SK-N-SH (cell line): ENCODE measurements around the gene DIS3L2. TPM values are rescaled to one million over a fixed set of nuclear protein-coding genes. Genes with fewer than 3 reads are reported as not detected.

Experiments
- CTCF ChIA-PET: fragments of 300-600, 350-600 bp; formaldehyde crosslinking; extraction: SDS; loops from one replicate; lab custom pipeline; 2021; lab: Yijun Ruan, JAX
- POLR2A ChIA-PET: fragments of 350-600 bp; sonication (Branson Sonifier 250); formaldehyde crosslinking; extraction: SDS; loops from one replicate; lab custom pipeline; 2020; ENCODE audit warnings: antibody characterized with exemption, inconsistent platforms; lab: Yijun Ruan, JAX
- DNase-seq: peaks from one replicate; pipeline ENCODE4 v3.0.0; 2012
- H2AFZ ChIP-seq: fragments of 200-600 bp; sonication (generic); 2 replicates; pipeline ENCODE4 v1.8.1; 2016; ENCODE audit warnings: antibody characterized with exemption, mild to moderate bottlenecking, low read depth
- H3F3A ChIP-seq: fragments of 200-600 bp; sonication (generic); replicated peaks from 2 replicates; pipeline ENCODE3; 2016; ENCODE audit warnings: antibody characterized with exemption, mild to moderate bottlenecking; ENCODE audit not compliant: insufficient read depth
- H3K27ac ChIP-seq, 2 experiments: fragments of 200-500 bp in 1 of 2; fragments of 200-600 bp in 1 of 2; sonication (Bioruptor generic) in 1 of 2; sonication (generic), shearing (Covaris generic) in 1 of 2; 2 replicates each; pipeline versions ENCODE4 v1.5.1 to v1.6.1; 2014 to 2016; ENCODE audit warnings: low read depth in 2 of 2, inconsistent platforms in 1 of 2, low read length in 1 of 2, mild to moderate bottlenecking in 1 of 2, mixed read lengths in 1 of 2
- H3K27me3 ChIP-seq: fragments of 200-600 bp; sonication (generic), shearing (Covaris generic); 2 replicates; pipeline ENCODE4 v1.6.1; 2016; ENCODE audit warnings: mixed run types; ENCODE audit not compliant: insufficient read depth
- H3K36me3 ChIP-seq, 2 experiments: fragments of 200-500 bp in 1 of 2; fragments of 200-600 bp in 1 of 2; sonication (Bioruptor generic) in 1 of 2; sonication (generic) in 1 of 2; replicated peaks in 1 of 2; 2 replicates each; pipeline versions ENCODE3 to v1.5.1; 2014 to 2016; ENCODE audit warnings: low read length in 1 of 2, mild to moderate bottlenecking in 1 of 2; ENCODE audit not compliant: insufficient read depth in 2 of 2, control insufficient read depth in 1 of 2
- H3K4me1 ChIP-seq, 2 experiments: fragments of 200-500 bp in 1 of 2; fragments of 200-600 bp in 1 of 2; sonication (Bioruptor generic) in 1 of 2; sonication (generic), shearing (Covaris generic) in 1 of 2; 2 replicates each; pipeline versions ENCODE4 v1.5.1 to v1.6.1; 2014 to 2016; ENCODE audit warnings: low read depth in 1 of 2, low read length in 1 of 2, mixed run types in 1 of 2; ENCODE audit not compliant: insufficient read depth in 2 of 2, control insufficient read depth in 1 of 2
- H3K4me2 ChIP-seq: fragments of 200-600 bp; sonication (generic), shearing (Covaris generic); 2 replicates; pipeline ENCODE4 v1.6.1; 2017; ENCODE audit warnings: mixed run types
- H3K4me3 ChIP-seq, 2 experiments: fragments of 200-500 bp in 1 of 2; fragments of 200-600 bp in 1 of 2; sonication (Bioruptor generic) in 1 of 2; sonication (generic), shearing (Covaris generic) in 1 of 2; 2 replicates each; pipeline versions ENCODE4 v1.5.1 to v1.8.1; 2014 to 2016; ENCODE audit warnings: low read depth in 2 of 2, inconsistent platforms in 1 of 2, low read length in 1 of 2, mild to moderate bottlenecking in 1 of 2, mixed read lengths in 1 of 2, moderate library complexity in 1 of 2
- H3K79me2 ChIP-seq: fragments of 200-600 bp; sonication (generic); 2 replicates; pipeline ENCODE4 v1.8.1; 2017; ENCODE audit warnings: mild to moderate bottlenecking; ENCODE audit not compliant: insufficient read depth
- H3K9ac ChIP-seq: fragments of 200-600 bp; sonication (generic); 2 replicates; pipeline ENCODE4 v1.6.1; 2017; ENCODE audit warnings: mixed run types
- H3K9me2 ChIP-seq: fragments of 200-600 bp; sonication (generic); 2 replicates; pipeline ENCODE4 v1.6.1; 2017; ENCODE audit warnings: mixed run types
- H3K9me3 ChIP-seq: fragments of 200-600 bp; sonication (generic); 2 replicates; pipeline ENCODE4 v1.6.1; 2017; ENCODE audit warnings: mixed run types, mild to moderate bottlenecking, moderate library complexity
- H4K20me1 ChIP-seq: fragments of 200-600 bp; sonication (generic); 2 replicates; pipeline ENCODE4 v1.6.1; 2017; ENCODE audit warnings: mild to moderate bottlenecking, mixed run types; ENCODE audit not compliant: insufficient read depth
- GATA2 ChIP-seq: sonication (generic); formaldehyde crosslinking; IDR thresholded peaks from 2 replicates; pipeline ENCODE4 v1.5.0; 2020; ENCODE audit warnings: mild to moderate bottlenecking, missing genetic modification reagents
- NFIC ChIP-seq: IDR thresholded peaks from 2 replicates; pipeline ENCODE4 v1.4.0; 2012; ENCODE audit warnings: borderline replicate concordance
- RFX5 ChIP-seq: IDR thresholded peaks from 2 replicates; pipeline ENCODE4 v1.6.1; 2012; ENCODE audit warnings: mild to moderate bottlenecking, improper control_type of control experiment, low read length
- RXRA ChIP-seq: IDR thresholded peaks from 2 replicates; pipeline ENCODE4 v1.4.0; 2012; ENCODE audit warnings: low read depth, mild to moderate bottlenecking, borderline replicate concordance
- WGBS: methylation state at CpG from one replicate; pipeline ENCODE4 v1.1.6; 2017; ENCODE audit warnings: low lambda C conversion rate; 5-methylcytosine and 5-hydroxymethylcytosine counted together
- polyA plus RNA-seq, 3 experiments: library from polyadenylated mRNA; depleted of rRNA; stranded (reverse); fragments of >200 nt; gene quantifications; 2 replicates each; pipeline ENCODE4 v1.2.3, GENCODE V29; 2012
- TF ChIP-seq, protein P1 (sequence below): IDR thresholded peaks from 2 replicates; pipeline ENCODE4 v1.6.1; 2012; ENCODE audit warnings: mild to moderate bottlenecking, low read depth, low read length, moderate library complexity
- TF ChIP-seq, protein P2 (sequence below): IDR thresholded peaks from 2 replicates; pipeline ENCODE4 v1.4.0; 2012; ENCODE audit warnings: low read depth, borderline replicate concordance
- TF ChIP-seq, protein P3 (sequence below): IDR thresholded peaks from 2 replicates; pipeline ENCODE4 v1.4.0; 2012; ENCODE audit warnings: low read depth, borderline replicate concordance

Gene DIS3L2
- polyA plus RNA-seq, 1 of the 3 experiments (the other 2 are of a cell fraction), result 17.9 TPM

DNA sequence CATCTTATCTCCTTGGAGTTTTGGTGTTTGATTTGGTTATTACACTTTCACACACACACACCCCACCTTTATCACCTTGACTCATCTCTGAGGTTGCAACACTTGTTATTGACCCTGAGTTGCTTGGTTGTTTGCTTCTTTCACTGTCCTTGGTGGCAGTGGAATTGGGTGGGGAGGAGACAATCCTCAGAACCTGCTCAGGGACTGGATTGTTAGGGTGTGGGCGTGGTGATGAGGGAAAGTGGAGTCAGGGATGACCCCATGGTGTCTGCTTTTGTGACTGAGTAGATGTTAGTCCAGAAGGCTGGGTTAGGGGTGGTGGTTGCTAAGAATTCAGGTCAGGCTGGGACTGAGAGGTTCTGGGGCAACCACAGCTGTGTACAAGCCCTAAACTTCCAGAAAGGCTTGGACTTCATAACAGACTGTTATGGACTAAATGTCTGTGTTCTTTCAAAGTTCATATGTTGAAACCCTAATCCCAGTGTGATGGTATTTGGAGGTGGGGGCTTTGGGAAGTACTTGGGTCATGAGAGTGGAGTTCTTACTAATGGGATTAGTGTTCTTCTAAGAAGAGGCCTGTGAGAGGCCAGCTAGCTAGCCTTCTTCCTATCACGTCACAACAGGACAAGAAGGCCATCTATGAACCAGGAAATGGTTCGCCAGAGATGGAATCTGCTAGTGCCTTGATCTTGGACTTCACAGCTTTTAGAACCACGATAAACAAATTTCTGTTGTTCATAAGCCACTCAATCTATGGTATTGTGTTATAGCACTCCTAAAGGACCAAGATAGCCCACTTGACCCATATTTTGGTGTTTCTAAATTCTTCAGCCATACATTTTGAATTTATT is 3.4 kb upstream of the DIS3L2 start:
- H3K79me2 ChIP-seq, result peaks cover 18% of the 10 kb centered on the region
- H3K4me2 ChIP-seq, result no peak overlapping the region
- 70% methylated on average over 4 of the region's 4 CpGs for WGBS
- H3K9ac ChIP-seq, result no peak overlapping the region
- no peak for TF ChIP-seq RFX5
- no peaks in the 10 kb centered on the region for H4K20me1 ChIP-seq
- CTCF ChIA-PET, result no interaction called here
- no peaks in the 10 kb centered on the region for H3K9me3 ChIP-seq
- DNase-seq, result no peak
- H3K27me3 ChIP-seq, result no peaks in the 10 kb centered on the region
- no peaks in the 10 kb centered on the region for H3K36me3 ChIP-seq
- no peak overlapping the region for H2AFZ ChIP-seq
- peaks cover 0 to 5% of the 10 kb centered on the region in 2 experiments; a peak in 1 of 4 replicates for H3K4me1 ChIP-seq
- no peaks in the 10 kb centered on the region for H3F3A ChIP-seq
- H3K27ac ChIP-seq, result no peak overlapping the region
- H3K4me3 ChIP-seq, result no peak overlapping the region
- H3K9me2 ChIP-seq, result no peaks in the 10 kb centered on the region
- POLR2A ChIA-PET, result no interaction called here

DNA sequence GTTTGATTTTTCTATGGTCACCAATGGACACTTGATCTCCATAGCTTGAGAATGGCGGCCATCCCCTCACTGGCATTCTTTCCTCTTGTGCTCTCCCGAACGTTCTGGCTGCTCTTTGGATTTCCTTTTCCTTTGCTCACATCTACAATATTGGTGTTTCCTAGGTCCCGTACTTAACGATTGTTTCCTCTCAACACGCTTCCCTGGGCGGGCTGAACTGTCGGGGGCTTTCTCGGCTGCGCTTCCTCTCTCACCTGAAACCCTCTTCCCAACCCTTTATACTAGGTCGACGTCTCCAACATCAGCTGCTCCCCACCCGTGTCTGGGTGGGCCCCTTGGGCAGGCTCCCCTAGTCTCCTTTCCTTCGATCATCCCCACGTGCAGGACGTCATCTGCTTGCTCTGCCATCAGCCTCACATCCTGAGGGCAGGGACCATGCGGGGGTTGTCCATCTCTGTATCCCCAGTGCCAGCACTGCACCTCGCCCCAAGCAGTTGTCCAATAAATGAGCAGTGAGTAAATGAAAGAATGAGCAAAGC is 634 bp upstream of the DIS3L2 start:
- no peaks in the 10 kb centered on the region for H3K27me3 ChIP-seq
- H3K27ac ChIP-seq, result peak overlapping the region; percentile 74 to 87
- ChIA-PET POLR2A (interaction anchor here (0.5 to 1.0 kb wide), 4 partner anchors 26 to 496 kb away, joined by 3 to 4 read pairs (median 3); partner anchors contain the start of gene NCL), CTCF (interaction anchor here (1.0 kb wide), 1 partner anchor 31 kb away, joined by 3 read pairs; no protein-coding TSS in a partner anchor)
- peak overlapping the region; percentile 85 for H3K9ac ChIP-seq
- peaks cover 0 to 5% of the 10 kb centered on the region in 2 experiments; a peak in 1 of 4 replicates for H3K4me1 ChIP-seq
- H3F3A ChIP-seq, result no peaks in the 10 kb centered on the region
- H3K4me3 ChIP-seq, result peak overlapping the region; percentile 80 to 96
- TF ChIP-seq, protein P1, sequence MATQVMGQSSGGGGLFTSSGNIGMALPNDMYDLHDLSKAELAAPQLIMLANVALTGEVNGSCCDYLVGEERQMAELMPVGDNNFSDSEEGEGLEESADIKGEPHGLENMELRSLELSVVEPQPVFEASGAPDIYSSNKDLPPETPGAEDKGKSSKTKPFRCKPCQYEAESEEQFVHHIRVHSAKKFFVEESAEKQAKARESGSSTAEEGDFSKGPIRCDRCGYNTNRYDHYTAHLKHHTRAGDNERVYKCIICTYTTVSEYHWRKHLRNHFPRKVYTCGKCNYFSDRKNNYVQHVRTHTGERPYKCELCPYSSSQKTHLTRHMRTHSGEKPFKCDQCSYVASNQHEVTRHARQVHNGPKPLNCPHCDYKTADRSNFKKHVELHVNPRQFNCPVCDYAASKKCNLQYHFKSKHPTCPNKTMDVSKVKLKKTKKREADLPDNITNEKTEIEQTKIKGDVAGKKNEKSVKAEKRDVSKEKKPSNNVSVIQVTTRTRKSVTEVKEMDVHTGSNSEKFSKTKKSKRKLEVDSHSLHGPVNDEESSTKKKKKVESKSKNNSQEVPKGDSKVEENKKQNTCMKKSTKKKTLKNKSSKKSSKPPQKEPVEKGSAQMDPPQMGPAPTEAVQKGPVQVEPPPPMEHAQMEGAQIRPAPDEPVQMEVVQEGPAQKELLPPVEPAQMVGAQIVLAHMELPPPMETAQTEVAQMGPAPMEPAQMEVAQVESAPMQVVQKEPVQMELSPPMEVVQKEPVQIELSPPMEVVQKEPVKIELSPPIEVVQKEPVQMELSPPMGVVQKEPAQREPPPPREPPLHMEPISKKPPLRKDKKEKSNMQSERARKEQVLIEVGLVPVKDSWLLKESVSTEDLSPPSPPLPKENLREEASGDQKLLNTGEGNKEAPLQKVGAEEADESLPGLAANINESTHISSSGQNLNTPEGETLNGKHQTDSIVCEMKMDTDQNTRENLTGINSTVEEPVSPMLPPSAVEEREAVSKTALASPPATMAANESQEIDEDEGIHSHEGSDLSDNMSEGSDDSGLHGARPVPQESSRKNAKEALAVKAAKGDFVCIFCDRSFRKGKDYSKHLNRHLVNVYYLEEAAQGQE, result no peak
- no peak for TF ChIP-seq NFIC
- peak overlapping the region; percentile 97 for H2AFZ ChIP-seq
- H3K9me2 ChIP-seq, result no peaks in the 10 kb centered on the region
- DNase-seq, result no peak
- peaks cover 44% of the 10 kb centered on the region for H3K79me2 ChIP-seq
- 57% methylated on average over 18 of the region's 18 CpGs for WGBS
- no peaks in the 10 kb centered on the region for H3K9me3 ChIP-seq
- no peaks in the 10 kb centered on the region for H4K20me1 ChIP-seq
- H3K36me3 ChIP-seq, result no peaks in the 10 kb centered on the region
- H3K4me2 ChIP-seq, result peak overlapping the region; percentile 92

DNA sequence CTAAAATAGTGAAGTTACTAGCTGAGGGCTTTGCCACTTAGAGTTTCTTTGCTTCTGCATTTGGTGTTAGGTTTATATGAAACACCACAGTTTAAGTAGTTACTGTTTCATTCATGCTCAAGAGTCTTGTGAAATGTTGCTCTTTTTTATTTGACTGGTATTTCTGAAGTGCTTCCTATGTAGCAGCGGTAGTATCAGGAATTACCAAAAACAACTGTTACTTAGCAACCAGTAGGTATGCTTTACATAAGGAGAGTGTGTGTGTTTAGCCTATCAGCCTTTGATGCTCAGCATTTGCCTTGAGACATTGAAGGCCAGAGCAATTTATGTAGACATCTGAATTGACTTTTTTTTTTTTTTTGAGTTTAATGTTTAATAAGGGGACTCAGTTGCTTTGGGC is 3.6 kb downstream of the DIS3L2 start:
- H2AFZ ChIP-seq, result no peak overlapping the region
- no peak overlapping the region for H3K4me2 ChIP-seq
- POLR2A ChIA-PET, result no interaction called here
- peaks cover 0 to 5% of the 10 kb centered on the region in 2 experiments; a peak in 1 of 4 replicates for H3K4me1 ChIP-seq
- H3F3A ChIP-seq, result no peaks in the 10 kb centered on the region
- WGBS, result 95% methylated on average over 1 of the region's 1 CpG
- H3K4me3 ChIP-seq, result no peak overlapping the region
- H3K9me2 ChIP-seq, result no peaks in the 10 kb centered on the region
- no peak overlapping the region for H3K9ac ChIP-seq
- no peaks in the 10 kb centered on the region for H3K27me3 ChIP-seq
- no peaks in the 10 kb centered on the region for H3K9me3 ChIP-seq
- H3K27ac ChIP-seq, result no peak overlapping the region
- peaks cover 8% of the 10 kb centered on the region for H4K20me1 ChIP-seq
- TF ChIP-seq NFIC (no peak), RXRA (no peak), GATA2 (CRISPR knock-in tag) (no peak), RFX5 (no peak)
- TF ChIP-seq, protein P2, sequence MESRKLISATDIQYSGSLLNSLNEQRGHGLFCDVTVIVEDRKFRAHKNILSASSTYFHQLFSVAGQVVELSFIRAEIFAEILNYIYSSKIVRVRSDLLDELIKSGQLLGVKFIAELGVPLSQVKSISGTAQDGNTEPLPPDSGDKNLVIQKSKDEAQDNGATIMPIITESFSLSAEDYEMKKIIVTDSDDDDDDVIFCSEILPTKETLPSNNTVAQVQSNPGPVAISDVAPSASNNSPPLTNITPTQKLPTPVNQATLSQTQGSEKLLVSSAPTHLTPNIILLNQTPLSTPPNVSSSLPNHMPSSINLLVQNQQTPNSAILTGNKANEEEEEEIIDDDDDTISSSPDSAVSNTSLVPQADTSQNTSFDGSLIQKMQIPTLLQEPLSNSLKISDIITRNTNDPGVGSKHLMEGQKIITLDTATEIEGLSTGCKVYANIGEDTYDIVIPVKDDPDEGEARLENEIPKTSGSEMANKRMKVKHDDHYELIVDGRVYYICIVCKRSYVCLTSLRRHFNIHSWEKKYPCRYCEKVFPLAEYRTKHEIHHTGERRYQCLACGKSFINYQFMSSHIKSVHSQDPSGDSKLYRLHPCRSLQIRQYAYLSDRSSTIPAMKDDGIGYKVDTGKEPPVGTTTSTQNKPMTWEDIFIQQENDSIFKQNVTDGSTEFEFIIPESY, result no peak
- TF ChIP-seq, protein P3, sequence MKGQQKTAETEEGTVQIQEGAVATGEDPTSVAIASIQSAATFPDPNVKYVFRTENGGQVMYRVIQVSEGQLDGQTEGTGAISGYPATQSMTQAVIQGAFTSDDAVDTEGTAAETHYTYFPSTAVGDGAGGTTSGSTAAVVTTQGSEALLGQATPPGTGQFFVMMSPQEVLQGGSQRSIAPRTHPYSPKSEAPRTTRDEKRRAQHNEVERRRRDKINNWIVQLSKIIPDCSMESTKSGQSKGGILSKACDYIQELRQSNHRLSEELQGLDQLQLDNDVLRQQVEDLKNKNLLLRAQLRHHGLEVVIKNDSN, result no peak
- H3K36me3 ChIP-seq, result no peaks in the 10 kb centered on the region
- CTCF ChIA-PET, result interaction anchor here (1.1 kb wide), 1 partner anchor 559 kb away, joined by 3 read pairs; no protein-coding TSS in a partner anchor
- DNase-seq, result no peak
- H3K79me2 ChIP-seq, result peaks cover 84% of the 10 kb centered on the region
